Measurements from ENCODE around the gene NHSL1. TPM values are rescaled to one million over a fixed set of nuclear protein-coding genes. Genes with fewer than 3 reads are reported as not detected.
"Not testable (repeated sequence)": the region's sequence is repeated elsewhere in the genome, so short reads cannot be mapped to it uniquely, and the experiment has no call there.

The NHSL1 gene
- total RNA-seq, 1 donor from 2014 or later, result 71.3 TPM

DNA sequence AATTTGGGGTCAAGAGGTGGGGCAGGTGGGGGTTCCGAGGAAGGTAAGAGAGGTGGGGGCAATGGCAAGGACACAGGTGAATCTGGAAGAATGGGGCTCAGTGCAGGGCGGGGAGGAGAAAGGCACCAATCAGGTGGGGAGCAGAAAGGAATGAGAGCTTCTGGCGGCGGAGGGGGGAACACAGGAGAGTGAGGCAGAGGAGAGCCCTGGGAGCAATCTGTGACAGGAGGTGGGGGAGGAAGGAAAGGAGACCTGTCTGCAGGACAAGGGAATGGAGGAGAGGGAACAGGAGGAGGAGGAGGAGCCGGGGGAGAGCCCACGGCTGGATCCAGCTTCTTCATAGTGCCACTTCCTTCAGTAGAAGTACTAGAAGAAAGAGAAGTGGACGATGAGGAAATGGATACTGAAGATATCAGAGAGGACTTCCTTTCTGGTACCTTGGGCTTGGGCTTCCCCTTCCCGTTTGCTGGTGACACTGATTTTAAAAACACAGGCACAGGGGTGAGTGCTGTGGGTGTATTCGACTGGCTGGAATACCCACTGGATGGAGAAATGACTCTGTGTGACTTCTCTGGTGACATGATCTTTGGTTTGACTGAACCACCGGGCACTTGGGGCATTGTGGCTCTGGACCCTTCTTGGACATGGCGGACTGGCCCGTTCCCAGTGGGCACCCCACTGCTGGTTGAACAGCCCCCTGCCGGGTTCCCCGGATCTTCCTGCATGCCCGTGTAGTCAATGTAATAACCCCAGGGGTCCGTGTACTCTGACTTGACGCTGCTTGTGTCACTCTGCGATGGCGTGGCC, 67.8 kb downstream of the NHSL1 start:
- no peak for DNase-seq (ENCODE audit: low spot score in 2 of 2)
- FAIRE-seq, result no peak

DNA sequence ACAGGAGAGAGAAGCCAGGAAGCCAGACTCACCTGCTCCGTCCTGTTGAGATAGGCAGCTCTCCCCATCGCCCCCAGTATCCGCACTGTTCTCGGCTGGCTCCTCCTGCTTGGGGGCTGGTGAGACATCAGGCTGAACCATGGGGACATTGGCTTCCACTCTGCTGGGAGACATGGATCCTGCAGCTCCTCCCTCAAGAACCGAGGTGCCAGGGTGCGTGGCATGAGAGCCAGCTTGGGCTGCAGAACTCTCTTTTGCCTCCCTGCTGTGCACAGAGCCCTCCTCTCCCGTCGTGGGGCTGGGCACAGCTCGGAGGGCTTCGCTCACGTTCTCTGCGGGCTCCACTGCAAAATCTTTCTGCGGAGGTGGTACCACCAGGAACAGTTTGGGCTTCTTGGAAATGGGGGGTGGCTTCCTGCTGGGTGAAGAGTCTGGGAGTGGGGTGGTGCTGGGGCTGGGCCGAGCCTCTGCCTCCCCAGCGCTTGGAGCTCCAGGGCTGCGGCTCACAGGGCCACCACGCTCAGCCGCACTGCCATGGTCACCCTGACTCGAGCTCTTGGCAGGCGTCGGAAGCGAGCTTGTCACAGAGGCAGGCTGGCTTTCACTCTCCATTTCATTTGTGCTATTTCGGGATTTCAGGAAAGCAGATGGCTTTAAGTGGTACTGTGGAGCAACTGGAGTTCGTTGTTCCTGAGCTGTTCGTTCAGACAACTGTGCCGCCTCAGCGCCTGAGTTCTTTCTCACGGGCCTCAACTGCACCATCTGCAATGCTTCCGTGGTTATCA, 68.7 kb downstream of the NHSL1 start:
- FAIRE-seq (no peak), DNase-seq (ENCODE audit: low spot score in 2 of 2) (no peak)

DNA sequence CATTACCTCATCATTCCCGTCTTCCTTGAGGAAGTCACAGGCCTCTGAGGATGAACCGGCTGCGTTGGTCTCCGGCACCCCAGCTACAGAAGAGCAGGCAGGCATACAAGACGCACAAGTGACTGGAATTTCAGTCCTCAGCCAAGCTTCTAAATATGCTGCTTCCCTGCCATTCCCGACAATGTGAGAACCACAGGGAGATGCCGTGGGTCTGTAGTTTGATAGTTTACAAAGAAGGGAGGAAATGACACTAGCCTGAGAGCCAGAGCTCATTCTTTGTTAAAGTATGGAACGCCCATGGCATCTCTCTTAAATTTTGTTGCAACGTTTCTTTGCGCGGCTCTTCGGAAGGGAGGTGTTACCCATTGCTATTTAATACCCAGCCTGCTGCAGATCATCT, 69.5 kb downstream of the NHSL1 start:
- FAIRE-seq (no peak), DNase-seq (ENCODE audit: low spot score in 2 of 2) (no peak)

DNA sequence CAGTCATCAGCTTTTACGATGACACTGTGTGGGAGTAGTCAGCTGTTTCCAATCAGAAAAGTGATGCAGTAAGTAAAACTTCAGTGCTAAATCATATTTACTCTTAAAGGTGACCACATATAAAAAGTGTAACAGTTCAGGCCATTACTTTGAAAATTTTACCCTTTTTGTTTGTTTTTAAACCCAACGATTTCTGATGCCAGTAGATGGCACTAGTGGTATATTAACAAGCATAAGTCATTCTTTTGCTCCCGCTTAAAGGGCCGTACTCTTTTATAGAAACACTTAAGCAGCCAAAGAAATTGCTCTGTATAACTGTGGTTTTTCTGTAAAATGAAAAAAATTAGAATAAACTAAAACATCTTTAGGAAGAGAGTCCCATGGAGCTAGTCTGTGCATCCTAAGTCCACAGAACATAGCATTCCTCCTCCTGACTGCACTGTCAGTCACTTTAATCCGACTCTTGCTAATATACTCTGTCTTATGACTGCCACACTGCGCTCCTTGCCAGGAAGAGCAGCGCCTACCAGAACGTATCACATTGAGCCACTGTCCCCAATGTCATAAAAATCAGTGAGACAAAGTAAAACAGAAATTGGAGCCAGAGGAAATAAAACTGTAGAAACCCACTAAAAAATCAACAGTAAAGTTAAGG, 70.2 kb downstream of the NHSL1 start:
- FAIRE-seq (peak; percentile 87), DNase-seq (ENCODE audit: low spot score in 2 of 2) (peak in 1 of 2 donors; percentile 58)

DNA sequence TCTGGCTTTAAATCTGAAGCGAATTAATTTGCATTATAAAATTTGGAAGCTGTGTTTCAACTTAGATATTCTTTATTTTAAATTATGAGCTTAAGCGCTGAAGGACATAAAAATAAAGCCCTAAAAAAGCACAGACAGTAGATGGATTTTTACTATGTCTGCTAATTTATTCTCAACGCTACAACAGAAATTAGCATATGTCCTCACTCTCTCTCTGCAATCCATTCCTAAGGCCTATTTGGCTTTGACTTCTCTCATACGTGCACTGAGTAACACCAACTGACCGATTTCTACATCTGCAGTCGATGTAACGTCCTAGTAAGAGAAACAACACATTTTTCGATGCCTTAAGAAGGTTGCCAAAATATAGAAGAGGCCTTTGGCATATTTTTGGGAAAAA, 71.6 kb downstream of the NHSL1 start:
- no peak for FAIRE-seq
- DNase-seq (ENCODE audit: low spot score in 2 of 2), result no peak

DNA sequence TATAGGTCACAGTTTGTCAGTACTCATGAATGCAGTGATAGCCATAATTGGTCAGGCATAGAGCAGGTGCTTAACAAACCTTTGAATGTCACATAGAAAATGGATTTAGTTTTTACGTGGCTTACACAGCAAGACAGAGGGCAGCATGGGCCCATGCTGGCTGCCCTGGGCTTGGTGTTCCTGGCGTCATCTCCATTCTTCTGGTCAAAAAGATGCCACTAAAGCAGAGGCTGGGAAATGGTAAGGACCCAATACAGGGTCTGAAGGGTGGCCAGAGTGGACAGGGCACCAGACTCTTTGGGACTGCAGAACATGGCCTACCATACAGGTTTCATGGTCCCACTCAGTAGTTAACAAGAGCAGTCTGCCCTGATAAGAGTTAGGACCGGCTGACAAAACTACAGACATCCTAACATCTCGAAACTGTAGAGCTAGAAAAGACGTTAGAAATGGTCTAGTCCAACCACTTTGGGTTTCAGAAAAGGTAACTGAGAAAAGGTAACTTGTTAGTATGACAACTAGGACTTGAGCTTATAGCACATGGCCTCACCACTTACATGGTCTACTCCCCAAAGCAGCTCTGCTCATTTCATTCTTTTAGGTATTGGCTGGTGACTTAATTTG, 72.7 kb downstream of the NHSL1 start:
- no peak for DNase-seq (ENCODE audit: low spot score in 2 of 2)
- no peak for FAIRE-seq

DNA sequence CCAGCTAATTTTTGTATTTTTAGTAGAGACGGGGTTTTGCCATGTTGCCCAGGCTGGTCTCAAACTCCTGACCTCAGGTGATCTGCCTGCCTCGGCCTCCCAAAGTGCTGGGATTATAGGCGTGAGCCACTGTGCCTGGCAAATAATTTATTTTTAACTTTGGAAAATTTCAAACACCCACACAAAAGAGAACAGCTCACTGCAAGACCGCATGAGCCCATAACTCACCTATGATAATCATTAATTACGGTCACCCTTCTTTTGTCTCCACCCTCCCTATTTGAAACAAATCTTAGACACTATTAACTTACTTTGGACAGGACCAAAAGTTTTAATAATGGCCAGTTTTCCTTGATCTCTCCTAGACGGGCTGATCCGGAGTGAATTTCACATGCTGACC, 74.0 kb downstream of the NHSL1 start:
- FAIRE-seq; DNase-seq (ENCODE audit: low spot score in 2 of 2): not testable (repeated sequence)

DNA sequence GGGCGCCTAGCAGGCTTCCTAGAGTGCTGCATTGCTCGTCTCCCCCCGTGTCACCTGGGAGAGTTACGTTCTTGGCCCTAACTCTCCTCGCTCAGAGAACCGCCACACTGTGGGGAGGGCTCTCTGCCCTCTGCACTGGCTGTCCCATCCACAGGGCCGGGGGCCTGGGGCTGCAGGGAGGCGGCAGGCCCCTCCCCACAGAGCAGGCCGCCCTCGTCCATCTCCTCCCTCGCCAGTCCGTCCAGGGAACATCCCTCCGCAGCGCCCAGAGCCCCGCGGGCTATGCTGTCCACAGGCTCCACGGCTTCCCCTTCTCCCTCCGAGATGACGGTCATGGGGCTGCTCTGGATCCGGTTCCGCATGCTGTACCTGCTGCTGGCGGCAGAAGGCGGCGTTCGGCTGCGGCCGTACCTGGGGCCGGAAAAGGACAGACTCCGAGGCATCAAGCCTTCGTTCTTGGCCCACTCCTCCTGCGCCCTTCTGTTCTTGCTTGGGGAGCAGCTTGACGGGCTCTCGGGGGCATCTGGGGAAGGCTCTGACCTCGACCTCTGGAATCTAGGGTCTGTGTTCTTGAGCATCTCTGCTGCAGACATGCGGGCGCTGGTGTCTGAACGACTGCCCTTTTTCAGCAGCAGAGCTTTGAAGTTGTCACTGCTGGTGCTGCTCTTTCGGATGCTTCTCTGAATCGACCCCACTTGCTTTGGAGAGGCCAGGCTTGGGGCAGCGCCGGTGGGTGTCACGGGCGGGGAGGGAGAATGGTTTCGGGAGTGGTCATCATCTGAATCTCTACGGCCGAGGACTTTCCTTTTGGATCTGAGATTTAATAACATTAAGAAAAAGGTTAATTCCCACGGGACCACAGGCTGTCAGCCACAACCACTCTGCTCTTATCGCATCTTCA, 75.0 kb downstream of the NHSL1 start:
- FAIRE-seq (no peak), DNase-seq (ENCODE audit: low spot score in 2 of 2) (no peak)

DNA sequence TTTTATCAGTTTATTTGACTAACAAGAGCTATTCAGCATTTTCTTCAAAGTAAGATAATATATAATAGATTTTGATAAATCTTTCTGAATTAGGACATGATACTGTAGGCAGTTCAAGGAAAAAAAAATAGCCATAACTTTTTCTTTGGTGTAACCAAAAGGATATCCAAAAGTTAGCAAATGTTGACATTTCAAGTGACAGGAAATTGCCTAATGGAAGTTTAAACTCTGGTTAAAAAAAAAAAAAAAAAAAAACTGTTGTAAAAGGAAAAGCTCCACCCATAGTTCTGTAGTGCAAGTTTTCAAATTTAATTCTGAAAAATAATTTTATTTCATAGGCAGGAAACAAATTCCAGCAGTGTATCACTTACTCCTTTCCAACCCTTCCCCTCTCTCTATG, 76.4 kb downstream of the NHSL1 start:
- DNase-seq (ENCODE audit: low spot score in 2 of 2) (no peak), FAIRE-seq (no peak)

DNA sequence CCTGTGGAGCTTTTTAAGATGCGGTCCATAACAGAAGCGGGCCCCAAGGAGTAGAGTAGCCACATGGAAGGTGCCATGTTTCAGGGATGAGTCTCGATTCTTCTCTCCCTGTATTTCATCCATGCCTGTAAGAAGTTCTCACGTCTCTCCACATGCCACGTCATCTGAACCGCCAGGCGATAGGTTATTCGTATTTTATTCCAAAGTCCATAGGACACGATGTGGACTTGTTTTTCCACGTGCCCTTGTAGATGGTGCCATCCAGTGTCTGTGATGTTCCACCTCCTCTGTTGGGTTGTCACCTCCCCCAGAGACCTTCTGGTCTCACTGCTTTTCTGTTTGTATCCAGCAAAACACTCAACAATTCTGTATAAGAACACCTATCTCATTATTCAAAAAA, 77.7 kb downstream of the NHSL1 start:
- no peak for FAIRE-seq

DNA sequence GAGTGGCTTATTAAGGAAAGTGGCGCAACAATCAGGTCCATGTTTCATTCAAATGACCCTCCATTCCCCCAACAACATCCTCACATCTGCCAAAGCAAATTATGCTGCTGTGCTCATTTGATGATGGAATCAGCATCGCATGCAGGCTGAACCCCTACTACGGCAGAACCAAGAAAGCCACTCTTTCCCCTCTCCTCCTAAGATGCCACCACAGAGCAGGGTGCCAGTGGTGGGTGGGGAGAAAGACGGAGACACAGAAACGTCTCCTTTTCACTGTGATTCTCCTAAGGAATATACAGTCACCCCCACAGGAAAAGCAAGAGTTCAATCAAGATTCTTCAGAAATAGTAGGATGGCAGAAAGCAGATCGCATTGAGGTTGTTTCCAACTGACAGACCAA, 78.2 kb downstream of the NHSL1 start:
- FAIRE-seq (no peak), DNase-seq (ENCODE audit: low spot score in 2 of 2) (no peak)

More for the DNA sequence above, 77.7 kb downstream of the NHSL1 start:
- no peak for DNase-seq (ENCODE audit: low spot score in 2 of 2)

DNA sequence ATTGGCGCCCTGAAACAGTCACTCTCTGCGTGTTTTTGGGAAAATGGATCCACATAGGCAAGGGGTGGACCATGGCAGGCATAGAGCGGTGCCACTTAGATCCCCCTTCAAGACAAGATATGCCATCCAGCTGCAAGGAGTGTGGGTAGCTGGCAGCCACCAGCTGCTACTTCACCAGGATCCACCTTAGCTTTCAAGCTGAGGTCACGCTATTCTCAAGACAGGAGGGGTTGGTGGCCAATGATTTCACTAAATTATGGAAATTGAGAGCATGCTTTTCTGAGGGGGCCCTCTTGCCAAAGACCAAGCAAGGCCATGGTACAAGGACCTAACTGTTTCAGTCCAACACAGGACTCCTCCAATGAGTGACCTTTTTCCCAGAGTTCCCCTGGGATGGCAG, 78.9 kb downstream of the NHSL1 start:
- DNase-seq (ENCODE audit: low spot score in 2 of 2) (no peak), FAIRE-seq (no peak)

DNA sequence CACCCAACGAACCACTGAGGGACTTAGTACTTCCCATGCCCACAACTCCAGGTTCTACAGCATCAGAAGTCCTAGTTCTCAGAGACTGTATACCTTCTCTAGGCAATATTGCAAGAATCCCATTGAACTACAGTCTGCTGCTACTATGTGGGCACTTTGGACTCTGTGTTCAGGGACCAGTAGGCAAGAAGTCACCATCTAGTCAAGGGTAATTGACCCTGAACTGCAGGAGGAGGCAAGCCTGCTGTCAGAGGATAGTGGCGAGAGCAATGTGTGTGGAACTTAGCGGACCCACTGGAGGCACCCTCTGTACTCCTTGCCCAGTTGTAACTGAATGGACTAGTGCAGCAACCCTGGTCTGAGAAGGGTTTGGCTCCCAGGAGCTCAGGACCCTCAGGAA, 79.5 kb downstream of the NHSL1 start:
- no peak for DNase-seq (ENCODE audit: low spot score in 2 of 2)
- FAIRE-seq, result no peak

DNA sequence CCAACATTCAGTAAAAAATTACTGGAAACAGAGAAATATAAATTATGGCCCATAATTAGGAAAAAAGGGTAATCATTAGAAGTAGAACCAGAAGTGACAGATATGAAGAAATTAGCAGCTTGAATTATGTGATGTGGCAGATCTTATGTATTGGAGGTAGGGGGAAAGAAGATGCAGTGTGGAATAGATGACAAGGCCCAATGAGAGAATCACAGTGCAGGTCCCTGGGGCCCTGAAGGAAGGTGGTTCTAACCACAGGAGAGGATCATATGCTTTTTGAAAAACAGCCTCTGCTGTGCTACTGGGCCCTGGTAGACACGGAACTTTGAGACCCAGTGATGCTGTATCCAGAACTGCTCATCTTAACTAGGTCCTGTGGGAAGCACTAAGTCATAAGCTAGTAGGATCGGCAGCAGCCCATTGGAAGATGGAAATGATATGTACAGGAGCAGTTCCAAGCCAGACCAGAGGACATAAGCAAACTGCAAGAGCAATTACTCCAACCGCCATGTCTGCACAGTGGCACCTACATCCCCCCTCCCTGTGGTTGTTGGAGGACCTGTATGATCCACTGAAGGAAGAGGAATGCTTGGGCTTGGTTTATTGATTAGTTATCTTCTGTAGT, 81.1 kb downstream of the NHSL1 start:
- no peak for FAIRE-seq
- no peak for DNase-seq (ENCODE audit: low spot score in 2 of 2)

DNA sequence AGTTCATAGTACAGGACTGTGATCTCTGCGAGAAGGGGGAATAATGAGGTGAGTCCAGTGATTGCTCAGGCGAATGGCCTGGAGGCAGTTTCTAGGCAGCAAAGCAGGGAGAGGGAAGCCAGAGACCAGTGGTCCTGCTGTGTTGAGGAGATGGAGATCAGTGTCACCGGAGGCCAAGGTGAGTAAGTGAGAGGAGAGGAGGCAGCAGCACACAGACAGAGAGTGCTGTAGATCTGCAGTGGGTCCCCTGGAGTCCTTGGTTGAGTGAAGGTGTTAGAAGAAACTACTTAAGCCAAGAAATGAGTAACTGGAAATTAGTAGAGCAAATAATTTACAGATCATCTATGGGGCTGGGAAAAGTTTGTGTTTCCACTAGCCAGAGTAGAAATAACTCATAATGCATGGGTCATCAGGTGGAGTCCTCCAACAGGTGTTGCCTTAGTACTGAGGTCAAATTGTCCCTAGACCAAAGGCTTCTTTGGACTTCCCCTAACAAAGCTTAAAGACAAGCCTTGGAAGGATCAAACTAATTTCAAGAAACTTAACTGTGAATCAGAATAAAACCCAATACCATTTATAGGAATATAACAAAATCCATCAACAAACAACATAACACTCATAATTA, 81.7 kb downstream of the NHSL1 start:
- DNase-seq (ENCODE audit: low spot score in 2 of 2), result no peak
- FAIRE-seq, result no peak

DNA sequence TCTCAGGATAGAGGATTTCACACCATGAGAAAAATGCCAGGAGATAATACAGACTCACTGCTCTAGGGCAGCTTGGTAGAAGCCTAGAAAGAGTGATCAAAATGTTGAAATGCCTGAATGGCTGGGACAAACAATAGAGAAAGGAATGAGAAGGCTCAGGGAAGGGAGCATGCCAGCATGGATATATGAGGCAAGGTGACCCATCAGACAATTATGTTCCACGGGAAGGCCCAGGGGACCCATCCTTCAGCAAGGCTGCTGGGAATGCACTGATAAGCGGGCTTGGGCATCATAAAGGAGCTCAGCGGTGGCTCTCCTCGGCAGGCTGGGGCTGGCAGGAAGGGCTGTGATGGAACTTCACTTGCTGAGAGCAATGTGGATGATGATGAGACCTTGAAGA, 83.1 kb downstream of the NHSL1 start:
- DNase-seq (ENCODE audit: low spot score in 2 of 2), result no peak
- no peak for FAIRE-seq

DNA sequence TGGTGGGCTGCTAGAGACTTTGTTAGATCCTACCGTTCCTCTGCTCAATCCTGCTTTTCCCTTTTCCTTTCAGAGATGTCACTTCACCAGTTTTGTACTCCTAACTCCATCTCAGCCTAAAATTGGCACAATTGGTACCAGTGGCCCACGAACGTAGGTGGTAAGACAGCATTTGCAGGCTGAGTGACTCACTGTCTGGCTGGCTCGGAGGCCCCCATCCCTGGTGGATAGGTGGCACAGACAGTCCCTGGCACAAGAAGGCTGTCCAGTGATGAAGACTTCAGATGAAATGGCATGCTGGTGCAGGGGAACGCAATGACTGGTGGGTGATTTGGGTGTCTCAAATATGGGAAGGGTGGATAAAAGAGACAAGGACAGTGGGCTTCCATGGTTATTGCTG, 84.2 kb downstream of the NHSL1 start:
- no peak for FAIRE-seq
- no peak for DNase-seq (ENCODE audit: low spot score in 2 of 2)

DNA sequence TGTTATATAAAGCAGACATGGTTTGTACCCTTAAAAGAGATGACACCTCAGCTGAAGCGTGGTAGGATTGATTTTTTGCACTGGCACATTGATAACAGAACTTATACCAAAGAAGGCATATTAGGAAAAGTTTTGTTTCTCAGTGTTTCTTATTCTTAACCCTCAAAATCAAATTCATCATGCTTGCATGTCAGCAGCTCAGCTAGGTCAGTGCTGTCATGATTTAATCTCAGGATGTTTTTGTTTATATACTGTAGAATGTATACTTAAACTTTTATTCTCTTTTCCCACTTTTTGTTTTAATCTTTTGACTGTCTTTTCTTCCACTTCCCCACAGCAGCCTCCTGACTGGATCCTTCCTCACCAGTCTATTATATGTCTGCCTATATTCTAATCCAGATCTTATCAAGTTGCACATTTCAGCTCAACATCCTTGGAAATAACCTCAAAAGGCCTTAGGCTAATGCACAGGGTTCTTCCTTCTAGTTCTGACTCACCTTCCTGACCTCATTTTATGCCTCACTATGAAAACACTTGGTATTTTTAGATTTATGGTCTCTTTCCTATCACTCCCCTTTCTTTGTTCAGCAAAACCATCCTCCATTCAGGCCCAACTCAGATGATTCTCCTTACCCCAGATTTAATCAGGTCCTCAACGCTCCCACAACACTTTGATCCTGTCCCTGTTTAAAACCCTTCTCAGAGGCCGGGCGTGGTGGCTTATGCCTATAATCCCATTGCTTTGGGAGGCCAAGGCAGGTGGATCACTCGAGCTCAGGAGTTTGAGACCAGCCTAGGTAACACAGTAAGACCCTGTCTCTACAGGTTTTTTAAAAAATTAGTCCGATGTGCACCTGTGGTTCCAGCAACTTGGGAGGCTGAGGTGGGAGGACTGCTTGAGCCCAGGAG, 88.1 kb downstream of the NHSL1 start:
- no peak for DNase-seq (ENCODE audit: low spot score in 2 of 2)
- no peak for FAIRE-seq

Data from frontal cortex (tissue), 4 donors.